Activated T-cell treated with anti-CD3 and anti-CD28 coated beads, Interleukin-2, amount 50 U/mL, for 24 hours (primary cell): ENCODE measurements around the gene ANK3.

ENCODE experiments used
- DNase-seq: peaks from one replicate; pipeline ENCODE4 v3.0.0-alpha.2; 2020
- H3K27ac Mint-ChIP-seq: 2 replicates; pipeline ENCODE4 v1.8.0; 2020; ENCODE audit warnings: mild to moderate bottlenecking, mixed read lengths
- H3K27me3 Mint-ChIP-seq: 2 replicates; pipeline ENCODE4 v1.8.0; 2020; ENCODE audit warnings: mixed read lengths
- H3K36me3 Mint-ChIP-seq: 2 replicates; pipeline ENCODE4 v1.8.0; 2020; ENCODE audit warnings: low read depth, mixed read lengths
- H3K4me1 Mint-ChIP-seq: 2 replicates; pipeline ENCODE4 v1.8.0; 2020; ENCODE audit warnings: low read depth, mixed read lengths
- H3K4me3 Mint-ChIP-seq: 2 replicates; pipeline ENCODE4 v1.8.0; 2020; ENCODE audit warnings: mild to moderate bottlenecking, moderate library complexity, mixed read lengths
- H3K9me3 Mint-ChIP-seq: 2 replicates; pipeline ENCODE4 v1.8.0; 2020; ENCODE audit warnings: mixed read lengths

The ANK3 gene

DNA sequence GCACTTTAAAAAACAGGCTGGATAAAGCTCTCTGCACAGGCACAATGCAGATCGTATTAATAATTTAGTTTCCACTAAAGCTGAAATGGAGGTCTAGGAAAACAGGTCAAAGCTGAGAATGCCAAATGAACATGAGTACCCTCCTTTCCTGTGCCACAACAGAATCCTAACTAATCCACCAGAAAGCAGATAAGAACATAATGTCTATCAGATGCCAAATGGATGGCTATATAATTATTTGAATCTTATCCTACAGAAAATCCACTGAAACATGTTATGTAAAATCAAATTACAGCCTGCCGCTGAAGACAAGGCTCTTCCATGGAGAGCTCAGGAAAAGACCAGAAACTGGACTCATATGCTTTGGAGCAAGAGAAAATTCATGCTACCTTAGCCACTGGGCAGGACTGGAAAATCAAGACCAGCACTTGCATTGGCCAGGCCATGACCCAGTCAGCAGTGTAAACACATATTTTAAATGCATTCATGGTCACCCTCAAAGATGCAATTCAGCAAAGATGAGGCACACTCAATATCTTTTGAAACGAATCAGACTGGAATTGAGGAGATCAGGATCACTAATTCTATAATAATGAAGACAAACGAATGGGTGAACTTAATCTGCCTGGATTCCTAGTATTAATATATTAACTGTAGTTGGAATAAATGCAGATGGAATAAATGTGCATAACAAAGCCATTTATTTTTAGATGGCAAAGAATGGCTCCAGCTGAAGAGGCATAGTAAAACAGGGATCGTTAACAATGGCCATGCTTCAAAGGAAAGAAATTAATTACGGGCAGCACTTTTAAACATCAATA lies 13.2 kb downstream of the ANK3 start:
- H3K4me1 Mint-ChIP-seq = peaks cover 17% of the 10 kb centered on the region
- H3K36me3 Mint-ChIP-seq = peaks cover 6% of the 10 kb centered on the region
- no peaks in the 10 kb centered on the region for H3K9me3 Mint-ChIP-seq
- H3K27me3 Mint-ChIP-seq = no peaks in the 10 kb centered on the region
- H3K27ac Mint-ChIP-seq = no peak overlapping the region
- DNase-seq = no peak
- H3K4me3 Mint-ChIP-seq = no peak overlapping the region

- peaks cover 20% of the 10 kb centered on the region for H3K4me1 Mint-ChIP-seq
- H3K27ac Mint-ChIP-seq = no peak overlapping the region
- H3K4me3 Mint-ChIP-seq = no peak overlapping the region
- no peak for DNase-seq
- no peaks in the 10 kb centered on the region for H3K27me3 Mint-ChIP-seq
- peaks cover 6% of the 10 kb centered on the region for H3K36me3 Mint-ChIP-seq
- H3K9me3 Mint-ChIP-seq = no peaks in the 10 kb centered on the region
Observed at GRCh38 chr10:60375293-60376004, 14.2 kb downstream of the ANK3 start.

DNA sequence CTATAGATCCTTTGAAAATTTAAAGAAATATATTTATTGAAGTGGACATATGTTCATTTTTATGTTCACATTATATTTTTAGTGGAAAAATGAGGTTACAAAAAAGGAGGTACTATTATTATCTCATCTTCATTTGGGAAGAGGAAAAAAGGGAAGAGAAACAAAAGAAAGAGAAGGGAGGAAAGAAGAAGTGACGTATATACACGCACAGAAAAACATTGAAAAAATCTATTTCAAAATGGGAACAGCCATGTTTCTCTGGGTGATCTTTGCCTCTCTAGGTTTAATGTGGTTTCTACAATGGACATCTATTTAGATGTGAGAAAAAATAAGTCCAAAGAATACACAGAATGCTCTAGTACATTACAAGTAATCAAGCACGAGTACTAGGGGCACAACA lies 14.8 kb downstream of the ANK3 start:
- DNase-seq = no peak
- peaks cover 21% of the 10 kb centered on the region for H3K4me1 Mint-ChIP-seq
- no peaks in the 10 kb centered on the region for H3K27me3 Mint-ChIP-seq
- H3K27ac Mint-ChIP-seq = no peak overlapping the region
- H3K4me3 Mint-ChIP-seq = no peak overlapping the region
- H3K36me3 Mint-ChIP-seq = peaks cover 6% of the 10 kb centered on the region
- H3K9me3 Mint-ChIP-seq = no peaks in the 10 kb centered on the region

- no peak for DNase-seq
- H3K36me3 Mint-ChIP-seq = peaks cover 6% of the 10 kb centered on the region
- no peaks in the 10 kb centered on the region for H3K9me3 Mint-ChIP-seq
- H3K27ac Mint-ChIP-seq = no peak overlapping the region
- H3K4me3 Mint-ChIP-seq = no peak overlapping the region
- peaks cover 6% of the 10 kb centered on the region for H3K4me1 Mint-ChIP-seq
- H3K27me3 Mint-ChIP-seq = no peaks in the 10 kb centered on the region
Observed at GRCh38 chr10:60372436-60372835, 17.2 kb downstream of the ANK3 start.

GRCh38 chr10:60369547-60369930 lies 20.1 kb downstream of the ANK3 start:
- H3K27ac Mint-ChIP-seq = no peak overlapping the region
- H3K4me1 Mint-ChIP-seq = peaks cover 6% of the 10 kb centered on the region
- no peak for DNase-seq
- no peak overlapping the region for H3K4me3 Mint-ChIP-seq
- H3K36me3 Mint-ChIP-seq = peaks cover 4% of the 10 kb centered on the region
- H3K9me3 Mint-ChIP-seq = no peaks in the 10 kb centered on the region
- no peaks in the 10 kb centered on the region for H3K27me3 Mint-ChIP-seq

DNA sequence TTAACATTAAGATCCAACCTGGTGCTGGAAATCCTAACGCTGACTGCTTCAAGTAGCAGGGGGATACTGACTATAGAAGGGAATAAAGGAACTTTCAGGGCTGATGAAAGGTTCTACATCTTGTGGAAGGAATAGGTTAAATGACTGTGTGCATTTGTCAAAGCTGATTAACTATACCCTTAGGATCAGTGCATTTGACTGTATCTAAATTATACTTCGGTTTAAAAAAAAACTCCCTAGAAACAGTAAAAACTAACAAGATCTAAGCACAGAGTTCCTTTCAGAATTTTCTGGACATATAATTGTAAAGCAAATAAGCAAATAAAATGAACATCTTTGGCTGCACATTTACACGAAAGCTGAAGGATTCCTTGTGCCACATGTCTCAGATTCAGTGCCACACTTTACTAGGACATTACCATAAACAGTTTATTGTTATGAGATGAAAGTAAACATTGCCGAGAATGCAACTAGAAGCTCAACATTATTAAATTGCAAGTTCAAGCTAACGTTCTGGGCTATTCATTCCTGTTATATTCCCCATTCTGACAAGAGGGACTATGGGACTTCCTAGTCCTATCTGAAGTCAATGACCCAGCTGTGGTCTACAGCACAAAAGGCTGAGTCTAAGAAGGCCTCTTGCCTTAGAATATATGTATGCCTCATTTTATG lies 20.7 kb downstream of the ANK3 start:
- Mint-ChIP-seq H3K9me3 (no peaks in the 10 kb centered on the region), H3K36me3 (no peaks in the 10 kb centered on the region), H3K4me1 (peaks cover 6% of the 10 kb centered on the region), H3K27ac (no peak overlapping the region), H3K27me3 (no peaks in the 10 kb centered on the region), H3K4me3 (no peak overlapping the region)
- DNase-seq = no peak

- Mint-ChIP-seq H3K27me3 (no peaks in the 10 kb centered on the region), H3K36me3 (no peaks in the 10 kb centered on the region), H3K4me1 (peaks cover 6% of the 10 kb centered on the region), H3K27ac (no peak overlapping the region), H3K4me3 (no peak overlapping the region), H3K9me3 (no peaks in the 10 kb centered on the region)
- no peak for DNase-seq
Observed at GRCh38 chr10:60367901-60368300, 21.8 kb downstream of the ANK3 start.

DNA sequence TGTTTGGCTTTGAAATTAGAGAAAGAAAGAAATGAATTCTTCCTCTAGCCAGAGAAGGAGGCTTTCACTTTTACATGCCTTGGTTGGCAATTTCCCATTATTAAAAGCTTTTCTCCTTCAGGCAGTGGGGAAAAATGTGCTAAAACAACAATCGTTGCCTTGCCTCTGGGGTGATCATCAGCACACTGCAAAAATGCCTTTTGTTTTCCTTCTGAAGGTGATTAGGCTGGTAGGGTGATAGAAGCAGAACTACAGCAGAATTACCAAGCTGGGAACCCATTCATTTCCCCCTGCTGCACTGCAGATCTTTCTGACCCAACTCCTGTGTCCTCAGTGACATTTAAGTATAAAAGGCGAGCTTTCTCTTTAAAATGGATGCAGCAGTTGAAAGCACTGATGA lies 22.2 kb downstream of the ANK3 start:
- DNase-seq = no peak
- Mint-ChIP-seq H3K27ac (no peak overlapping the region), H3K27me3 (no peaks in the 10 kb centered on the region)

GRCh38 chr10:60367024-60367423 lies 22.7 kb downstream of the ANK3 start:
- peaks cover 6% of the 10 kb centered on the region for H3K4me1 Mint-ChIP-seq
- no peaks in the 10 kb centered on the region for H3K9me3 Mint-ChIP-seq
- H3K27ac Mint-ChIP-seq = no peak overlapping the region
- no peaks in the 10 kb centered on the region for H3K36me3 Mint-ChIP-seq
- no peaks in the 10 kb centered on the region for H3K27me3 Mint-ChIP-seq
- no peak overlapping the region for H3K4me3 Mint-ChIP-seq
- no peak for DNase-seq

More for the DNA sequence above, 22.2 kb downstream of the ANK3 start:
- H3K4me1 Mint-ChIP-seq = peaks cover 6% of the 10 kb centered on the region
- H3K9me3 Mint-ChIP-seq = no peaks in the 10 kb centered on the region
- H3K4me3 Mint-ChIP-seq = no peak overlapping the region
- no peaks in the 10 kb centered on the region for H3K36me3 Mint-ChIP-seq

GRCh38 chr10:60363187-60363586 lies 26.5 kb downstream of the ANK3 start:
- Mint-ChIP-seq H3K27ac (no peak overlapping the region), H3K4me1 (peaks cover 2% of the 10 kb centered on the region)

DNA sequence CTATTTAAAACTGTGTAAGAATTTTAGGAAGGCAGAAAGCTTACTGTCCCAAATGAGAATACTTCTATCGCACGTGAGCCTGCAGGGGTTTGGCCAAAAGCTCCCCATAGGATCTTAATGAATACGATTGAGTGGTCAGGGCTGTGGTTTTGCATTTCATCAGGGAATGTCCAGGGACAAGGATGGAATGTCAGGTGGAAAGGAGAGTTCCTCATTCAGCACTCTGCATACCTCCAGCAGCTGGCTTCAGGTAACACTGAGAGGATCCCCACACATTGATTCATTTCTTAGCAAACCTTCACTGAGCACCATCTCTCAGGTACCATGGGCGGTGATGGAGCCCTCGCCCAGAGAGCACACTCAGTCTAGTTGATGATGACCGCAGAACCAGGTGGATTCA lies 27.2 kb downstream of the ANK3 start:
- H3K4me1 Mint-ChIP-seq = no peaks in the 10 kb centered on the region
- no peaks in the 10 kb centered on the region for H3K27me3 Mint-ChIP-seq
- no peak for DNase-seq
- H3K27ac Mint-ChIP-seq = no peak overlapping the region
- no peak overlapping the region for H3K4me3 Mint-ChIP-seq
- no peaks in the 10 kb centered on the region for H3K36me3 Mint-ChIP-seq
- no peaks in the 10 kb centered on the region for H3K9me3 Mint-ChIP-seq

More at GRCh38 chr10:60363187-60363586, 26.5 kb downstream of the ANK3 start:
- Mint-ChIP-seq H3K4me3 (no peak overlapping the region), H3K27me3 (no peaks in the 10 kb centered on the region), H3K9me3 (no peaks in the 10 kb centered on the region), H3K36me3 (no peaks in the 10 kb centered on the region)
- no peak for DNase-seq

DNA sequence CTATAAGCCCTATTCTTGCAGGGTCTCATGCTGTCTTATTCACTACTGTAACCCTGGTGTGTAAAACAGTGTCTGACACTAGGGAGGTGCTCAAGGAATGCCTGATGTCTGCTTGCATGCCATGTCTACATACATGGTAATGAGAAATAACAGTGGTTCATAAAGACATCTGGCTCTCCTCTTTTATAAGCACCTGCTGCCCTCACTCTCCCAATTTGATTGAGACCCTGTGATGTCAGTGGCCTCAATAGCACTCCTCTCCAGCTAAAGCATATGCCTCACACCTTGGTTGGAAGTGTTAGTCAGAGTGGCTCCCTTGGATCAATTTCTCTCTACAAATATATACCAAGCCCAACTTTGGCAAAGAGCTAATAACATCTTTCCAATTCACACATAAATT lies 30.6 kb downstream of the ANK3 start:
- peaks cover 4% of the 10 kb centered on the region for H3K4me1 Mint-ChIP-seq
- H3K27ac Mint-ChIP-seq = no peak overlapping the region
- H3K9me3 Mint-ChIP-seq = no peaks in the 10 kb centered on the region
- no peak for DNase-seq
- no peaks in the 10 kb centered on the region for H3K27me3 Mint-ChIP-seq
- no peak overlapping the region for H3K4me3 Mint-ChIP-seq
- no peaks in the 10 kb centered on the region for H3K36me3 Mint-ChIP-seq

DNA sequence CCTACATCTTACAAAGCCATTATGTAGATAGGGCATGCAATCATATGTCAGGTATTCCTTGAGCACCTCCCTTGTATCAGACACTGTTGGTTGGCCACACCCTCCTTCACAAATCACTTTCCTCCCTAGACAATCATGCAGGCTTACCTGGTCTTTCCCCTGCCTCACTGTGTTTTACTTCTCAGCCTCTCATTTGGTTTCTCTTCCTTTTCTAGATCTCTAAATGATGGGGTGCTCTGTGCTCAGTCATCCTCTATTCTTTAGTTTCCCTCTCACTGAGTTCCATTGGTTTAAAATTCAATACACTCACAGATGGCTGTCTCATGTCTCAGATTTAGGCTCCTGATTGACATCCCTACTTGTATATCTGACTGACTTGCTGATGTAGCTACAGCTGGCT lies 31.4 kb downstream of the ANK3 start:
- no peaks in the 10 kb centered on the region for H3K27me3 Mint-ChIP-seq

GRCh38 chr10:60353519-60354258 lies 36.0 kb downstream of the ANK3 start:
- DNase-seq = no peak
- Mint-ChIP-seq H3K36me3 (no peaks in the 10 kb centered on the region), H3K4me3 (no peak overlapping the region), H3K9me3 (no peaks in the 10 kb centered on the region), H3K27ac (no peak overlapping the region), H3K27me3 (no peaks in the 10 kb centered on the region), H3K4me1 (peaks cover 17% of the 10 kb centered on the region)

More for the DNA sequence above, 31.4 kb downstream of the ANK3 start:
- DNase-seq = no peak
- peaks cover 11% of the 10 kb centered on the region for H3K4me1 Mint-ChIP-seq
- no peaks in the 10 kb centered on the region for H3K9me3 Mint-ChIP-seq
- H3K36me3 Mint-ChIP-seq = no peaks in the 10 kb centered on the region
- no peak overlapping the region for H3K27ac Mint-ChIP-seq
- H3K4me3 Mint-ChIP-seq = no peak overlapping the region
